Measurements from ENCODE around the gene ACVR1.

The ACVR1 gene

DNA sequence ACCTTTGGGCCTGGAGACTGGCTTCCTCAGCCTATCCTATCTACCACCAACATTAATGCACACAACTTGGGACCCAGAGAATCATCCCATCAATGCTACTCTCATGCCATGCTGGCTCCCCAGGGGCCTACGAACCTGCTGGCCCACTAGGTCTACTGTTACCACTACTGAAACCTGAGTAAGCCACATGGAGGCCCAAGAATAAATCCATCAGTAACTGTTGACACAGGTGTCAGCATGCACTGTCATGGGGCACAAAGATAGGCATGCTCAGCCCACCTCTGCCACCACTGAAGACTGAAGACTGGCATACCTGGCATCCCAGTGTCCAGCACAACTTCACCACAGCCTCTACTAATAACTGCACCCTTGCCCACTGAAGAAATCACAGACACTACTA is 176.3 kb downstream of the ACVR1 start:
- DNase-seq (ENCODE audit: low spot score), result no peak

DNA sequence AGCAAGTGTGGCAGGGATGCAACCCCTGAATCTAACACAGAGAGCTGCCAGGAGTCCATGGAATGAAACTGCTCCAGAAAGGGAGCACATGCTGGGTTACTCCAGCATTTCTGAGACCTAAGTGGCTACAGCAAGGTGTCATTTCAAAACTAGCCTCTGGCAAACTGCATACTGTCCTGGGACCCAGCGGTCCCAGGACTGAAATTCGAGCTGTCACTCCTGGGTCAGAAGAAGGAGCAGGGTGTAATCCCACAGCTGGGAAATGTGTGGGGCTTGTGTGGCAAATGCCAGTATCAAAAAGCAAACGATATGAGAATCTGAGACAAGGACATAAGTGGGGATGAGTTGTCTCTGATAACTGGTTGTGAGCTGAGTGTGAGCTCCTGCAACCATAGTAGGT is 177.1 kb downstream of the ACVR1 start:
- DNase-seq (ENCODE audit: low spot score), result no peak

DNA sequence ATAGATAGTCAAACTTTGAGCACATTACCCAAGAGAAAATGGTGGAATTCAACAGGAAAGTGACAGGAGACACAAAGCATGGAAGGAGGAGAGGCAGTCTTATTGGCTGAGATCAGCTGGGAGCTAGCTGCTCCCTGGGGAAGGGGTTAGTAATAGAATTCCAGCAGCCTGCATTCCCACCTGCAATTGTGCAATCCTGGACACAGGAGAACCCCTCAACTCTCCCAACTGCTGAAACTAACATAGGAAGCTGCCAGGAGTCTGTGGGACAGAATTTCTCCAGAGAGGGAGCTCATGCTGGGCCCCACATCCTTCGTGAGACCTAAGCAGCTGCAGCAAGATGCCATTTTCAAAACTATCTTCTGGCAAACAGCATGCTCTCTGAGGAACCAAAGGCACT is 177.7 kb downstream of the ACVR1 start:
- DNase-seq (ENCODE audit: low spot score), result no peak

DNA sequence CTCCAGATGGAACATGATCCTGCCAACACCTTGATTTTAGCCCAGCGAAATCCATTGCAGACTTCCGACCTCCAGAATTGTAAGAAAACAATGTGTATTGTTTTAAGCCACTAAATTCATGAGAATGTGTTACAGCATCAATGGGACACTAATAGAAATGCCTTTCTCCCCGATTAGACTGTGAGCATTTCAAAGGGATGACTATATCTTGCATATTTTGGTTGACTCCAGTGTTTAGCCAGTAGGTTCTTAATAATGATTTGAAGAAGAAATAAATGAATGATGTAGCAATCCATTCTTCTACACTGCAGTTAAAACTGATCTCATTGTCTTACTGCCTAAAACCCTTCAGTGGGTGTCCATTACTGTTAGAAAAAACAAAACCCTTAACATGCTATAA is 180.1 kb downstream of the ACVR1 start:
- no peak for DNase-seq (ENCODE audit: low spot score)

DNA sequence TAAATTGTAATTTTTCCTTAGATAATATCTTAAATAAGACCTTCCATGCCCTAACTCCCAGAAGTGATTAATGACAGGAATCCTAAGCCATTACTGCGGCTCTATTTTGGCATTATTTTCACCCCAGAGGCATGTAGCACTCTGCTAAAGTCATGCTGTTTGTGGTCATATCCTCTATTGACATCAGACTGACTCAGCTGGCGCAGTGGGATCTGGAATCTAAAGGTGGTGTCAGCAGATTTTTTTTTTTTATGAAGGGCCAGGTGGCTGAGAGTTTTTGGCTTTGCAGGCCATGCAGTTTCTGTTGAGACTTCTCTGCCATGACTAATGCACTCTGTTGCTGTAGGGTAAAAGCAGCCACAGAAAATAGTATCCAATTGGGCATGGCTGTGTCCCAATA is 183.4 kb downstream of the ACVR1 start:
- DNase-seq (ENCODE audit: low spot score), result no peak

DNA sequence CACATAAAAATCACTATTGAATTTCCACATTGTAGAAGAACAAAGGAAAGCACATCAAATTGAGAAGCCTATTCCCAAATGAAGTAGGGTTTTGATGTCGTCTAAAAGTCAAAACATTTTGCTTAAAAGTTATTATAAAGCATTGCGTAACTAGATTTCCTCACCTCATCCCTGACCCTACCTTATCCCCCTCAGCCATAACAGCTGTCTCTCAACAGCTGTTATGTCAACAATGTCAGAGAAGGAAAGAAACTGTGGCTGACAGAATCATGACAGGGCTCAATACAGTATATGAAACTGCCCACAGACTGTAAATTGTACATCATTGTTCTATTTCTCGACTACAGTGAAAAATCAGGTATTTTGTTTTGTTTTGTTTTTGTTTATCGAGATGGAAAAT is 184.4 kb downstream of the ACVR1 start:
- no peak for DNase-seq (ENCODE audit: low spot score)

DNA sequence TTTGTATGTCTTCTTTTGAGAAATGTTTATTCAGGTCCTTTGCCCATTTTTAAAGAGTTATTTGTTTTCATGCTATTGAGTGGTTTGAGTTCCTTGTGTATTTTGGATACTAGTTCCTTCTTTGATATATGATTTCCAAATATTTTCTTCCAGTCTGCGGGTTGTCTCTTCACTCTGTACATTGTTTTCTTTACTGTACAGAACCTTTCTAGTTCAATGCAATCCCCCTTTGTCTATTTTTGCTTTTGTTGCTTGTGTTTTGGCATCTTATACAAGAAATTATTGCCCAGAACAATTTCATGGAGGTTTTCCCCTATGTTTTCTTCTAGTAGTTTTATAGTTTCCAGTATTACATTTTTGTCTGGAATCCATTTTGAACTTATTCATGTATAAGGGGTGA is 185.0 kb downstream of the ACVR1 start:
- no peak for DNase-seq (ENCODE audit: low spot score)
